SK-N-SH (cell line): ENCODE data around the gene ZNF736.
"Not testable (repeated sequence)": the region's sequence is repeated elsewhere in the genome, so short reads cannot be mapped to it uniquely, and the experiment has no call there.

Source experiments
- RAD21 ChIP-seq: IDR thresholded peaks from 2 replicates; pipeline ENCODE4 v1.6.1; 2012; ENCODE audit warnings: mild to moderate bottlenecking, low read length
- SMC3 ChIP-seq: IDR thresholded peaks from 2 replicates; pipeline ENCODE4 v1.6.1; 2012; ENCODE audit warnings: low read depth, low read length, improper control_type of control experiment
- TF ChIP-seq, protein P1 (sequence below): fragments of 200-600 bp; sonication (generic); IDR thresholded peaks from 2 replicates; pipeline ENCODE4 v1.6.1; 2017; ENCODE audit warnings: antibody characterized with exemption, mild to moderate bottlenecking, moderate library complexity
- TF ChIP-seq, protein P2 (sequence below): IDR thresholded peaks from 2 replicates; pipeline ENCODE4; 2012

DNA sequence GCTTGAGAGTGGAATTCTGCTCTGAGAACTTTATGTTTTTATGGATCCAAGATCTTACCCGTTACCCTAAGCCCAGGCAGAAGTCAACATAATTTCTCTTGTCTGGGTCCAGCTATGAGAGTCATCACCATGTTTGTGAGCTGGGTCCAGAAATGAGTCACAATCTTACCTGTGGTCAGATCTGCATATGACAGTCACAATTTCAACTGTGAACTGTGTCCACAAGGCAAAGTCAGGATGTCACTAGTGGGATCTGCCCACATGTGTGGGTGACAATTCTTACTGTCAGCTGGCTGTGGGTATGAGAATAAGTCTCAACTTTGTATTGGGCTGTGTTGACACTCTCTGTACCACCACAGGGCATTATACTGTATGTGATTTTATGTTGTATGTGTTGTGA, 16.3 kb upstream of the ZNF736 start:
- TF ChIP-seq SMC3, RAD21: not testable (repeated sequence)
- TF ChIP-seq, protein P1, sequence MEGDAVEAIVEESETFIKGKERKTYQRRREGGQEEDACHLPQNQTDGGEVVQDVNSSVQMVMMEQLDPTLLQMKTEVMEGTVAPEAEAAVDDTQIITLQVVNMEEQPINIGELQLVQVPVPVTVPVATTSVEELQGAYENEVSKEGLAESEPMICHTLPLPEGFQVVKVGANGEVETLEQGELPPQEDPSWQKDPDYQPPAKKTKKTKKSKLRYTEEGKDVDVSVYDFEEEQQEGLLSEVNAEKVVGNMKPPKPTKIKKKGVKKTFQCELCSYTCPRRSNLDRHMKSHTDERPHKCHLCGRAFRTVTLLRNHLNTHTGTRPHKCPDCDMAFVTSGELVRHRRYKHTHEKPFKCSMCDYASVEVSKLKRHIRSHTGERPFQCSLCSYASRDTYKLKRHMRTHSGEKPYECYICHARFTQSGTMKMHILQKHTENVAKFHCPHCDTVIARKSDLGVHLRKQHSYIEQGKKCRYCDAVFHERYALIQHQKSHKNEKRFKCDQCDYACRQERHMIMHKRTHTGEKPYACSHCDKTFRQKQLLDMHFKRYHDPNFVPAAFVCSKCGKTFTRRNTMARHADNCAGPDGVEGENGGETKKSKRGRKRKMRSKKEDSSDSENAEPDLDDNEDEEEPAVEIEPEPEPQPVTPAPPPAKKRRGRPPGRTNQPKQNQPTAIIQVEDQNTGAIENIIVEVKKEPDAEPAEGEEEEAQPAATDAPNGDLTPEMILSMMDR = not testable (repeated sequence)
- TF ChIP-seq, protein P2, sequence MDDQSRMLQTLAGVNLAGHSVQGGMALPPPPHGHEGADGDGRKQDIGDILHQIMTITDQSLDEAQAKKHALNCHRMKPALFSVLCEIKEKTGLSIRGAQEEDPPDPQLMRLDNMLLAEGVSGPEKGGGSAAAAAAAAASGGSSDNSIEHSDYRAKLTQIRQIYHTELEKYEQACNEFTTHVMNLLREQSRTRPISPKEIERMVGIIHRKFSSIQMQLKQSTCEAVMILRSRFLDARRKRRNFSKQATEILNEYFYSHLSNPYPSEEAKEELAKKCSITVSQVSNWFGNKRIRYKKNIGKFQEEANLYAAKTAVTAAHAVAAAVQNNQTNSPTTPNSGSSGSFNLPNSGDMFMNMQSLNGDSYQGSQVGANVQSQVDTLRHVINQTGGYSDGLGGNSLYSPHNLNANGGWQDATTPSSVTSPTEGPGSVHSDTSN = not testable (repeated sequence)
